Adrenal gland (tissue), 12 donors: ENCODE data around the gene TUBB4A. TPM values are rescaled to one million over a fixed set of nuclear protein-coding genes. Genes with fewer than 3 reads are reported as not detected.
A peak's percentile ranks its signal among the peaks of the same experiment; 100 is the strongest.

Experiments used
- DNase-seq, 7 donors: peaks; one replicate each; pipeline ENCODE4 v3.0.0-alpha.2; 2019 to 2020
- H3K27ac ChIP-seq, 5 donors: fragments of 200-600 bp; sonication (generic) in 4 of 5; 1 replicate in 3 of 5; 2 replicates in 2 of 5; pipeline versions ENCODE4 v1.5.1 to v1.8.0; 2016 to 2020; ENCODE audit warnings: mild to moderate bottlenecking in 1 of 5
- H3K27me3 ChIP-seq: fragments of 200-600 bp; 2 replicates; pipeline ENCODE4 v1.8.0; 2021
- H3K36me3 ChIP-seq, 2 donors: fragments of 200-600 bp; replicated peaks in 1 of 2; 1 replicate in 1 of 2; 2 replicates in 1 of 2; pipeline versions ENCODE4 v1.5.1 to v1.8.0; 2018 to 2022
- H3K4me1 ChIP-seq, 2 donors: fragments of 200-600 bp; replicated peaks in 1 of 2; 1 replicate in 1 of 2; 2 replicates in 1 of 2; pipeline versions ENCODE4 v1.5.1 to v1.8.0; 2018 to 2021
- H3K4me3 ChIP-seq, 4 donors: fragments of 200-600 bp; sonication (generic) in 3 of 4; one replicate each; pipeline ENCODE4 v1.5.1; 2016 to 2018
- H3K9me3 ChIP-seq, 3 donors: fragments of 200-600 bp; sonication (generic) in 1 of 3; replicated peaks in 1 of 3; 1 replicate in 2 of 3; 2 replicates in 1 of 3; pipeline versions ENCODE4 v1.5.1 to v1.8.0; 2016 to 2021
- CTCF ChIP-seq, 6 experiments: fragments of 450-650 bp in 4 of 6; fragments of 200-600 bp in 2 of 6; sonication (generic) in 1 of 6; IDR thresholded peaks; 1 replicate in 5 of 6; 2 replicates in 1 of 6; pipeline versions ENCODE4 v1.5.1 to v1.8.0; 2016 to 2021; ENCODE audit warnings: antibody characterized with exemption in 6 of 6, mild to moderate bottlenecking in 2 of 6, moderate library complexity in 1 of 6
- POLR2A ChIP-seq, 2 donors: fragments of 450-650 bp; IDR thresholded peaks; one replicate each; pipeline ENCODE4 v1.6.1; 2017; ENCODE audit warnings: antibody characterized with exemption in 2 of 2, mild to moderate bottlenecking in 2 of 2, moderate library complexity in 1 of 2
- WGBS, 4 donors: extraction: QIAGEN DNeasy Blood & Tissue Kit in 2 of 4; methylation state at CpG; one replicate each; pipeline versions ENCODE4 v1.1.5 to v1.1.7; 2013 to 2017; 5-methylcytosine and 5-hydroxymethylcytosine counted together
- intact Hi-C, 2 donors: fragments of 100-400 bp; cut with DNase I; formaldehyde crosslinking; loops; one replicate each; pipeline versions ENCODE4 v1.14.1 to v1.15.0; 2022 to 2023
- polyA plus RNA-seq, 3 donors: library from polyadenylated mRNA; stranded (reverse); fragments of 200-250 nt in 2 of 3; fragments of 350-450 nt in 1 of 3; fragmentation: Illumina TruSeq in 1 of 3; extraction: RNeasy Lipid Tissue Mini Kit (QIAGEN cat#74804) in 1 of 3; gene quantifications; one replicate each; pipeline ENCODE4 v1.2.3, GENCODE V29; 2013 to 2014
- total RNA-seq, 9 donors: library from RNA; depleted of rRNA in 4 of 9; stranded (reverse); fragments of >200 nt in 4 of 9; fragments of 120-200 nt in 1 of 9; fragmentation: NEBNext Ultra II Directional in 1 of 9; extraction: Animal tissue kit (Norgen Biotek cat#: 25700) in 1 of 9; gene quantifications; one replicate each; pipeline versions ENCODE4 v1.1.0 to v1.2.4, GENCODE V29; 2013 to 2023
- donor health status: healthy with polysubstance abuse.
- donor health status: Bipolar disorder and iron deficiency.
- donor health status: DM: yes; HTN: yes; CAD: no.
- donor health status: DM: no; HTN: no; CAD: no.
- donor health status: DM: no; HTN: no; CAD: no.
- donor health status: DM: yes; HTN: yes; CAD: no.

The TUBB4A gene
- total and polyA plus RNA-seq, 12 donors, result 50.4 to 752 (median 138) TPM

GRCh38 chr19:6464070-6464873, 37.8 kb downstream of the TUBB4A start, which contains the start of gene CRB3:
TSS of gene CRB3 (plus strand) at chr19:6464271. CDS start at chr19:6464702, 431 bp downstream.
- H3K36me3 ChIP-seq, result no peaks in the 10 kb centered on the region
- intact Hi-C loops, result no loop called here
- no peak for DNase-seq
- WGBS, 4 donors, result 14 to 27% (median 19%) methylated on average over 19 to 65 of the region's 65 CpGs
- peaks cover 9% of the 10 kb centered on the region for H3K27me3 ChIP-seq
- H3K9me3 ChIP-seq, result no peaks in the 10 kb centered on the region
- no peak for TF ChIP-seq POLR2A (IDR thresholded peaks at IDR 0.05)
- no peak for TF ChIP-seq CTCF (IDR thresholded peaks at IDR 0.05)
- no peak within 1 kb of the TSS for H3K4me3 ChIP-seq
- H3K4me1 ChIP-seq, result peaks cover under 1% of the 10 kb centered on the region in 2 donors
- H3K27ac ChIP-seq, result no peak within 1 kb of the TSS

- Histone ChIP-seq H3K4me1 (peaks cover 9 to 11% of the 10 kb centered on the region in 2 donors), H3K9me3 (no peaks in the 10 kb centered on the region), H3K36me3 (no peaks in the 10 kb centered on the region), H3K27ac (peak overlapping the region in 4 of 5 donors; percentile 20 to 90 (median 72)), H3K27me3 (peaks cover 9% of the 10 kb centered on the region), H3K4me3 (peak overlapping the region; percentile 31 to 88 (median 43))
- TF ChIP-seq CTCF (IDR thresholded peaks at IDR 0.05) (peak; percentile 54 to 80 (median 63)), POLR2A (IDR thresholded peaks at IDR 0.05) (peak in 1 of 2 donors; percentile 71)
- intact Hi-C loops, result no loop called here
- peak; percentile 95 to 98 (median 97) for DNase-seq
- WGBS, 4 donors, result 0 to 1% (median 1%) methylated on average over 38 to 57 of the region's 57 CpGs
These were observed 41.8 kb downstream of the TUBB4A start for GRCh38 chr19:6460099-6460884.

- WGBS, 4 donors, result 0 to 1% (median 1%) methylated on average over 6 to 70 of the region's 70 CpGs
- peaks cover 0 to 5% of the 10 kb centered on the region in 2 donors for H3K36me3 ChIP-seq
- intact Hi-C loops, result no loop called here
- H3K27me3 ChIP-seq, result peaks cover 9% of the 10 kb centered on the region
- peaks cover 9 to 11% of the 10 kb centered on the region in 2 donors for H3K4me1 ChIP-seq
- H3K27ac ChIP-seq, result peak within 1 kb of the TSS in 4 of 5 donors; percentile 20 to 90 (median 72)
- no peaks in the 10 kb centered on the region for H3K9me3 ChIP-seq
- H3K4me3 ChIP-seq, result peak within 1 kb of the TSS; percentile 31 to 88 (median 43)
- peak; percentile 65 to 78 (median 73) for DNase-seq
- TF ChIP-seq POLR2A (IDR thresholded peaks at IDR 0.05) (peak; percentile 19 to 24), CTCF (IDR thresholded peaks at IDR 0.05) (no peak)
These were observed 42.6 kb downstream of the TUBB4A start, which contains the start of gene SLC25A23 for GRCh38 chr19:6459262-6460098. TSS of gene SLC25A23 (minus strand) at chr19:6459792. CDS start at chr19:6459628, 164 bp downstream.
